Loucy (cell line): Measurements from ENCODE around the gene TSPAN3.

Experiments used
- CTCF ChIP-seq: fragments of 200-600 bp; sonication (generic); conservative IDR thresholded peaks from 2 replicates; pipeline ENCODE4 v1.5.1; 2014; ENCODE audit warnings: mild to moderate bottlenecking, antibody characterized with exemption, low read length
- EZH2phosphoT487 ChIP-seq: fragments of 200-600 bp; IDR thresholded peaks from 2 replicates; pipeline ENCODE4 v1.6.1; 2018; ENCODE audit warnings: antibody characterized with exemption, mild to moderate bottlenecking, moderate library complexity, borderline replicate concordance

GRCh38 chr15:77001351-77001750 is 69.6 kb downstream of the TSPAN3 start:
- TF ChIP-seq CTCF, result no peak
- TF ChIP-seq EZH2phosphoT487, result no peak
